ENCODE measurements around the gene GLT1D1.

Gene GLT1D1

GRCh38 chr12:128916425-128916824 is 63.1 kb downstream of the GLT1D1 start:
- no peak for DNase-seq

DNA sequence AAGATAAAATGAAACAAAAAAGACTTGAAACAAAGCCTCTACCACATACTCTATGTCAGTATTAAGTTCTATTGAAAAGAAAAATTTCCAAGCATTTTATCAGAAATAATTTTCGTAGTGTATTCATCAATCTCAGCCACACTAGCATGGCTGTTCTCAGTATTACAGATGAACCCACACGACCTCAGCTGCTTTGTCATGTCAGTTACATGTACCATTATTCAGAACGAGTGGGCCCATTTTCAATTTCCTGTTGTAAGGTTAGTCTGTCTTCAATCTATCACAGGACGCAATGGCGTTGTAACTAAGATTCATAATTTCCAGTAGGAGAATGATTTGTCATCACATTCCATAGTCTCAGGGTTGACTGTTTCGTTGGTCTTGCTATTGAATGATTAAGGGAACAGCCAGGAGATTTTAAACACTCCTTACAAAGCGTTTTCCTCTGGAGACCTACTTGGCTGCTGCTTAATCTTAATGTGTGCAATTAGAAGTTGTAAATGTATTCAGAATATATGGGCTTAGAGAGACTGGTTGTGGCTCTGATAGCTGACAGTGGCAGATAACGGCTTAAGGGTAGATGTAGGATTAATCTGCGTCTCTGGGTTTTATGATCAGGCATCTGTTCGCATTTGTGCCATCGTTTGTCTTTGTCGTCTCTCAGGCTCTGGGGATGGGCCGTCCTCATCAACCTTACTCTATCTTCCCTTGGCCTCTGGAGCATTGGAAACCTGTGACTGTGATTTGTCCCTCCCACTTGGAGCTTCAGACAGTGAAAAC is 65.4 kb downstream of the GLT1D1 start:
- no peak for DNase-seq

DNA sequence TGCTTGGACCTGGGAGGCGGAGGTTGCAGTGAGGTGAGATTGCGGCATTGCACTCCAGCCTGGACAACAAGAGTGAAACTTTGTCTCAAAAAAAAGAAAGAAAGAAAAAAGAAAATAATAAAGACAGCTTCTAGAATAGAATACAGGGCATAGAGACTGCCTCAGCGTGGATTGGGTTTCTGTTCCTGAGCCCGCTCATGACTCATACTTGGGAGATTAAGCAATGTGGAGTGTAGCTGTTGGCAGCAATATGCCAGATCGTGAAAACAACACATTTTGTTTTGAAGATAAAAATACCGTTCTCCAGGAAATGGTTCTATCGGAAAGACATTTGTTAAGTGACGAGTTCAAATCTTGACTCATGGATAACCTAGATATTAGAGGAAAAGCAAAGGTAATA is 67.2 kb downstream of the GLT1D1 start:
- DNase-seq: no peak

DNA sequence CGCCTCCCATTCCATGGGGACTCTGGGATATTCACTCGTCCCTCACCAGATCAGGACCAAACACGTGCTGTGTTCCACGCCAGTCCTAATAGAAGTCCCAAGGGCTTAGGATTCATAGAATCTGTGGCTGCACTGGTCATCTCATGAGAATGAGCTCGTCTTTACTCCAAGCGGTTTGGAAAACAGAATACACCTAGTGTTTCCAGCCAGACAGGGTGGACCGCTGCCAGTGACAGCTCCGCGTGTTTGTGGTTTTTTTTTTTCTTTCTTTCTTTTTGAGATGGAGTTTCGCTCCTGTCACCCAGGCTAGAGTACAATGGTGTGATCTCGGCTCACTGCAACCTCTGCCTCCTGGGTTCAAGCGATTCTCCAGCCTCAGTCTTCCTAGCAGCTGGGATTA is 75.1 kb downstream of the GLT1D1 start:
- no peak for DNase-seq

DNA sequence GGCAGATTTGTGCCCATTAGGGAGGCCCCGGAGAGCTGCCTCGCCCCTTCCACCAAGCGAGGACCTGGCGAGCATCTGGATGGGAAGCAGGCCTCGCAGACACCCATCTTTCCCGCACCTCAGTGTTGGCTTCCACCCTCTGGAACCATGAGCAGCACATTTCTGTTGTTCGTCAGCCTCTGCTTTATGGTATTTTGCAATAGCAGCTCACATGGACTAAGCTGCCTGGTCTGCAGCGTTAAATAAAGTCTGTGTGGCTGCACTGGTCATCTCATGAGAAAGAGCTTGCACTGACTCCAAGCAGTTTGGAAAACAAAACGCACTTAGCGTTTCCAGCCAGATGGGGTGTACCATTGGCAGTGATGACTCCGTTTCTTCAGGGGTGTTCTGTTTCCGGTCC is 75.8 kb downstream of the GLT1D1 start:
- no peak for DNase-seq

DNA sequence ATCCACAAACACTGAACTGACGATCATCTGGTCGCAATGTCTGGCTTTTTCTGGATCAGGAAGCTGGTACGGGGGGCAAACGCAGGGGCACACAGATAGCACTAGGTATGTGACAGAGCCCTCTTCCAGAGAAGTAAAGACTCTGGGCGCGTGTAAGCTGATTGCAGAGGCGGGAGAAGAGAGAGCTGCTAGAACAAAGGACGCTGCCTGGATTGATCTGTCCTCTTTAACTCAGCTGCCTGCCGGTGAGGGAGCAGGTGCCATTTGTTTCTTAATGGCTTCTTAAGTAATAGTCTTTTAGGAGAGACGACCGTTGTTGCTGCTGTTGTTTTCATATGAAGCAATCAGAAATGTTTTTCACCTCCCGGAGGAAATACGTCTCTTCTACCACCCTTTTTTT is 77.3 kb downstream of the GLT1D1 start:
- DNase-seq: peak; percentile 14

DNA sequence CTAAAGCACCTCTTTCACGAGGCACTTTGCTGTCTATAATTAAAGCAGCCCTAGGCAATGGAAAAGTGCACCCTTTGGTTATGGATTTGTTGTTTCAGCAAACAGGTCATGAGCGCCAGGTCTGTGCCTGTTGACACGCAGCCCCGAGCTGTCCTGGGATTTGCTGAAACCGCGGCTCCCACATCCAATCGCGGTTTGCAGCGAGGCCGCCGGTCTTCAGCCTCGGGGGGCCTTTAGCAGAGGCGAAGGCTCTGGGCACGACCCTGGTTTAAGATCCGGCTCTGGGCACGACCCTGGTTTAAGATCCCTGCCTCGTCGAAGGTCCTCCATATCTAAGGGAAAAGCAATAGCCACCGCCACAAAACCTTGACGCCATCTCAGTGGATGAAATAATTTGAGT is 79.2 kb downstream of the GLT1D1 start:
- DNase-seq: no peak

DNA sequence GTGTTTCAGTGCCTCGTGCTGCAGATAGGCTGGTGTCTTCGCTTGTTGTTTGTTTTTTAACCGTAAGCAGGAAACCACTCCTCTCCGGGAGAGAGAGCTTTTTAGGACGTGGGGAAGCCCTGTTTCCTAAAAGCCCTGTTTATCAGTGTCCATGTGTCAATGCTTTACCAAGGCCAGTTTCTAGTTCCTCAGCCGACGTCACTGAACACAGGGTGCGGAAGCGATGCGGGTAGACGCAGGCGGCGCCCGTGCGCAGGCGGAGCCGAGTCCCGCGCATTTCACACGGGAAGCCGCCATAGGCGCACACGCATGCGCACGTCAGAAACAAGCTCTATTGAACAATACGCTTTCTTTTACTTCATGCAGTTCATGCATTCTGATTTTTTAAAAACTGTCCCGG is 79.8 kb downstream of the GLT1D1 start:
- no peak for DNase-seq

DNA sequence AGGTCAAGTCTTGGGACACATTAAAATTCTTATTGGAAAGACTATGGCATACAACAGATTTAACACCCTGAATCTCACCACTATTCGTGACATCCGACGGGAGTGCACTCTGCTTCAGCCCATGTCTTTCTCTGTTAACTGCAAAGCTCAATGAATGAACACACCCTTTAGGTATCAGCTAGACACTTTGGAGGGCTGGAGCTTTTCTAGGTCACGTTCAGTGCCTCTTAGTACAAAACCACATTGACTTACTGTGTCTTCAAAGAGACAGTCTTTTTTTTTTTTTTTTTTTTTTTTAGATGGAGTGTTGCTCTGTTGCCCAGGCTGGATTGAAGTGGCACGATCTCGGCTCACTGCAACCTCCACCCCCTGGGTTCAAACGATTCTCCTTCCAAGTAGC is 80.6 kb downstream of the GLT1D1 start:
- no peak for DNase-seq

GRCh38 chr12:128938886-128939285 is 85.6 kb downstream of the GLT1D1 start:
- no peak for DNase-seq

DNA sequence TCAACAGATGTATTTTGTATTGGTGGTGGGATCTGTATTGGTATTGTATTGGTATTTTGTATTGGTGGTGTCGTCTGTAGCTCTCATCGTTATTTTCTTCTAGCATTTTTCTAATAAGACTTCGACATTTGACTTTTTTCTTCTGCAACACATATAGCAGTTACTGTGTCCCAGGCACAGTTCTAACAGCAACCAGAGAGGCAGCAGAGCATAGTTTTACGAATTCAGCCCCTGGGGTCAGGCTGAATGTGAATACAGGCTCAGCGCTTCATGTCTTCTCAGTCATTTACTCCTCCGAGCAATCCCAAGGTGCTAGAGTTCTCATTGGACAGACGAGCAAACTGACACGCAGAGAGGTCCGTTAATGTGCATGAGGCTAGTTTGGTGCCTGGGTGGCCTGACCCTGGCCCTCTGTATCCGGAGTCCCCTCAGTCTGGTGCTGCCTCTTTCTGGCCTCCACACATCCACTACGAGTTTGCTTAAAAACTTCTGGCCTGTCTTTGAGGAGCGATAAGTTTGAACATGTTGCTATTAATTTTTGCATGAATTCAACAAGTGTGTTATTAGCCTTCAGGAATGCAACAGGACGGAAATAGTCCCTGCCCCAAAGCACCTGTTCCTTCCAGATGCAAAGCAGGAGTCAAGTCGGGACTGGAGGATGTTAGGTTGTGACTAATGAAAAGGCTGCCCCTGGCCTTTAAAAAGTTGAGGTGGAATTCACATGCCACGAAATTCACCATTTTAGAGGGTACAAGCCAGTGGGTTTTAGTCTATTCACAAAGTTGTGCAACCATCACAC is 87.0 kb downstream of the GLT1D1 start:
- DNase-seq: no peak

- DNase-seq: peak; percentile 72
Measured at GRCh38 chr12:128940974-128941373, 87.7 kb downstream of the GLT1D1 start.

- DNase-seq: peak; percentile 93
Measured at GRCh38 chr12:128942960-128943477, 89.7 kb downstream of the GLT1D1 start.

DNA sequence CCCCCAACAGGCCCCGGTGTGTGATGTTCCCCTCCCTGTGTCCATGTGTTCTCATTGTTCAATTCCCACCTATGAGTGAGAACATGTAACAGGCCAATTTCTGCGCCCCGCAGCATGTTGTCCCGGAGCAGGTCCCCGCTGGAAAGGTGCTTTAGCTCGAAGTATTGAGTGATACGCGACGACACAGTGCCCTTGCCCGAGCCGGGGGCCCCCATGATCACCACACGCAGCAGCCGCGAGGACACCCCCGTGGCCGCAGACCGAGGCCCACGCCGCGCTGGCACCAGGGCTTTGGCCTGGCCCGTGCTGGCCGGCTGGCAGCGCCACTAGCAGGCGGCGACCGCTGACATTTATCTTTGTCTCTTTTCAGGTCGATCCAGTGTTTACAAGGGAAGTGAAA is 91.7 kb downstream of the GLT1D1 start:
- DNase-seq: no peak

GRCh38 chr12:128947209-128947608 is 93.9 kb downstream of the GLT1D1 start:
- no peak for DNase-seq

- no peak for DNase-seq
Measured at GRCh38 chr12:128949086-128949485, 95.8 kb downstream of the GLT1D1 start.

GRCh38 chr12:128951448-128951847 is 98.2 kb downstream of the GLT1D1 start:
- DNase-seq: no peak

DNA sequence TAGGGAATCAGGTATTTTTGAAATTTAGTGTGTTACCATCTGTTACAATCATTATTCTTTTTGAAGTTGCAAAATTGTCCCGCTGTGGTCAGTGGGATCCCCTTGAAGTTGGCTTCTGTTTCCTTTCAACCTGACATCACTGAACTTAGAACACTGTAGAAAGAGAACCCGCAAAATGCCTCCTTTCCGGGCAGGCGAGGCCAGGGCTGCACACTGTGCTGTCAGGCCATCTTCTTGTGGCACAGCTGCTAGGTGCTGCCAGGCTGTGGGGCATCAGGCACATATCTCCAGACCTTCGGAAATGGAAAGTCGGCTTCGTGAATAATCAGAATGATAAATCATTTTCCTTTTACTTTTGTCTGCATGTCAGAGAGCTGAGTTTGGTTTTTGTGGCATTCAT is 103.5 kb downstream of the GLT1D1 start:
- no peak for DNase-seq

GRCh38 chr12:128959901-128960300 is 106.6 kb downstream of the GLT1D1 start:
- DNase-seq: no peak

GRCh38 chr12:128961308-128961902 is 108.1 kb downstream of the GLT1D1 start:
- DNase-seq: no peak

DNA sequence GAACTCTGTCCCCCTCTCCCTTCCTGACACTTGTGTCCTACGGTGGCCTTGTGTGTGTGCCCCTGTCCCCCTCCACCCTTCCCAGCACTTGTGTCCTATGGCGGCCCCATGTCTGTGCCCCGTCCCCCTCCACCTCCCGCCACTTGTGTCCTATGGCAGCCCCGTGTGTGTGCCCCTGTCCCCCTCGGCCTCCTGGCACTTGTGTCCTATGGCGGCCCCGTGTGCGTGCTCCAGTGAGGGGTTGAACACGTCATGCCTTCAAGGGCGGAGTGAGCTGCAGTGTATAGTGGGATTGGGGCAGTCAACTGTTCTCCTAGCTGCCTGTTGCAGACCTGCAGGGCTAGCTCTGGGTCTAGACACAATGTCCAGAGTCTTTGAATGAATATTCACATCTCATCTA is 108.7 kb downstream of the GLT1D1 start:
- DNase-seq: no peak

DNA sequence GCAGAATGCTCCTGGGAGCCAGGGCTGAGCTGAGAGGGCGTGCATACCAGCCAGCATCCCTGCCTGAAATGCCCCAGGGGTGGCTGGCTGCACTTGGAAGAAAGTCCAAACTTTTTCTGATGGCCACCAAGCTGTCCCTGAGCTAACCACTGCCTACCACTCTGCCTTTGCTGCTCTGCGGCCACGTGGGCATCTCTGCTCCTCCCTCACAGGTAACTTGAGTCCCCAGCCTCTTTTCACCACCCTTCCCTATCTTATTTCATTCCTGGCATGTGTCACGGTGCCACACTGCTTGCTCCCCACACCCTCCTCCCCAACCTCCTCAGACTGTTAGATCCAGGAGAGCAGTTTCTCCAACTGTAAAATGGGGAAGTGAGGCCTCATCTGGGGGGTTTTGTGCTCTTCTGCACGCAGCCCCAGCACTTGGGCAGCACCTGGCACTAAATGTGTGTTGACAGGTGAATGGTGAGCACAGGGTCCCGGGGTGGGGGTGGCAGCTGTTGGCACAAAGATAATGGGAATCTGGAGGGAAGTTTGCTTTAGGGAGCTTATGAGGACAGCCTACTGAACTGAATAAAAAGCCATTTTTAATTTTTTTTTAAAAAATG is 113.0 kb downstream of the GLT1D1 start:
- peak; percentile 33 for DNase-seq

DNA sequence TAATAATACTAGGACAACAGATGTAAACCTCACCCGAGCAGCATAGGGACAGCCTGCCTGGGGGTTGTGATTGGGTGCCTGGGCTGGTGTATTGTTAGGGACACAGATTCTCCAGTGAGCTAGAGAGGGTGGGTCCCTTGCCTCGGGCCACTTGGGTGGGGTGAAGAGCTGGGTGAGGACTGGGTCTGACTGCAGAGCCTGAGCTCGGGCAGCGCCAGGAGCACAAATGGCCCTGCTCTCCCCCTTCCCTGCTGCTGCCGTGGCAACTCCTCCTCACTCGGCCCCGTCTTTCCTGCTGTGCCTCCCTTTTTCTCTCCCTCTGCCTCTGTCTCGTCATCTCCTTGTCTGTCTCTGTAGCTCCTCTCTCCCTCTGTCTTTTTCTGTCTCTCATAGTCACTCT is 115.4 kb downstream of the GLT1D1 start:
- DNase-seq: no peak

All from DMS153 (cell line).